Fibroblast of pulmonary artery (primary cell): ENCODE results near the gene PCDHB12.
"Not testable (repeated sequence)": the region's sequence is repeated elsewhere in the genome, so short reads cannot be mapped to it uniquely, and the experiment has no call there.

Source experiments
- DNase-seq: peaks from one replicate; pipeline ENCODE4 v3.0.0-alpha.2; 2010; ENCODE audit warnings: low read depth
- H3K4me3 ChIP-seq: replicated peaks from 2 replicates; pipeline ENCODE4 v1.5.1; 2011; ENCODE audit warnings: low read depth, mild to moderate bottlenecking, control low read depth, low read length, moderate library complexity
- CTCF ChIP-seq: IDR thresholded peaks from 2 replicates; pipeline ENCODE4 v1.5.1; 2011; ENCODE audit warnings: mild to moderate bottlenecking, control low read depth, low read length, inconsistent platforms; ENCODE audit errors: missing control alignments

The PCDHB12 gene

GRCh38 chr5:141199359-141200235 lies 8.9 kb upstream of the PCDHB12 start, which contains the start of gene PCDHB11:
Gene PCDHB11 (plus strand): TSS chr5:141199627. CDS start chr5:141199775, 148 bp downstream.
- H3K4me3 ChIP-seq = no peak within 1 kb of the TSS
- TF ChIP-seq CTCF = no peak
- no peak for DNase-seq

- DNase-seq, H3K4me3 ChIP-seq: not testable (repeated sequence)
Observed at GRCh38 chr5:141201126-141201525, 7.4 kb upstream of the PCDHB12 start.

GRCh38 chr5:141201646-141202045 lies 6.9 kb upstream of the PCDHB12 start:
- DNase-seq, H3K4me3 ChIP-seq: not testable (repeated sequence)

GRCh38 chr5:141210281-141210680 lies 1.8 kb downstream of the PCDHB12 start:
- not testable (repeated sequence) for H3K4me3 ChIP-seq, DNase-seq

- H3K4me3 ChIP-seq, DNase-seq: not testable (repeated sequence)
Observed at GRCh38 chr5:141210849-141211248, 2.3 kb downstream of the PCDHB12 start.

GRCh38 chr5:141213656-141214339 lies 5.3 kb downstream of the PCDHB12 start, which contains the start of gene PCDHB13:
Gene PCDHB13 (plus strand): TSS chr5:141213919. CDS start chr5:141214124, 205 bp downstream.
- DNase-seq = peak; percentile 49
- H3K4me3 ChIP-seq = peak within 1 kb of the TSS; percentile 7

- not testable (repeated sequence) for H3K4me3 ChIP-seq, DNase-seq
Observed at GRCh38 chr5:141214583-141214982, 6.1 kb downstream of the PCDHB12 start.

- H3K4me3 ChIP-seq, DNase-seq: not testable (repeated sequence)
Observed at GRCh38 chr5:141215504-141215903, 7.0 kb downstream of the PCDHB12 start.

GRCh38 chr5:141216035-141216434 lies 7.5 kb downstream of the PCDHB12 start:
- not testable (repeated sequence) for DNase-seq, H3K4me3 ChIP-seq

- peak within 1 kb of the TSS; percentile 47 for H3K4me3 ChIP-seq
- peak; percentile 60 for DNase-seq
- peak; percentile 20 for TF ChIP-seq CTCF
Observed at GRCh38 chr5:141223112-141223783, 14.7 kb downstream of the PCDHB12 start, which contains the start of gene PCDHB14. Gene PCDHB14 (plus strand): TSS chr5:141223343. CDS start chr5:141223506, 163 bp downstream.

- DNase-seq, H3K4me3 ChIP-seq: not testable (repeated sequence)
Observed at GRCh38 chr5:141224844-141225243, 16.3 kb downstream of the PCDHB12 start.

- not testable (repeated sequence) for DNase-seq, H3K4me3 ChIP-seq
Observed at GRCh38 chr5:141225421-141225820, 16.9 kb downstream of the PCDHB12 start.
